Measurements from ENCODE around the gene CELSR2.

The CELSR2 gene

DNA sequence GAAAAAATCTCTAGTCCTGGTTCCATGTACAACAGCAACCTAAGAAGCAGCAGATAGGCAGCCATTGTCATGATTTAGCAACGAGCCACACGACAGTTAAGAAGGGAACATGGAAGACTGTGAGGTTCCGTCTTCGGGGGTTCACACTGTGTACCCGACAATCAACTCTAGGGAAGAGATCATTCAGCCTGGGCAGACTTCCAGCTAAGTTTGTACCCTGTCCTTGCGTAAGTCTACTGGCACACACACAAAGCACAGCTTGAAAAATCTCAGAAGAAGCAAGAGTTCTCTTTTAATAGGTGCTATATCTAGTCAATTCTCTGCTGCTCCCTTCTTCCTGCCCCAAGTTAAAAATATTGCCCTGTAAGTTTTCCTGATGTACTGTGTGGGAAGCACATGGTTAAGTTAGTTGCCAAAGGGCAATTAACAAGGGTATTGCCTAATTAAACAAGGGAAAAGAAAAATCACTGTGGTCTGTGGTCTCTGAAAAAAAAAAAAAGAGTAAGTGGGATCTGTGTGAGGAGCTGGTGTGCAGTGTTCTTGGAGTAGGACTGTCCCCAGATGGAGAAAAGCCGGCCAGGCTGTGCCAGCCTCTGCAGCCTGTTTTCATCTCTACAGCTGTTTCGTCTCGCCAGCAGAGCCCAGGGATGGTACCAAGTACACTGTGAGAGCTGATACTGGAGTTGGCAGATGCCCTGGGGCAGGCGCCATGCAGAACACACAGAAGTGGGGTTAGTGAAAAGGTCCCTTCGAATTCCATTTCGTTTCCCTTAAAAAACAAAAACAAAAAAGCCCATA lies 63.8 kb downstream of the CELSR2 start:
- DNase-seq = no peak
- peaks cover 39% of the 10 kb centered on the region for H3K36me3 ChIP-seq
- no peaks in the 10 kb centered on the region for H3K27me3 ChIP-seq (ENCODE audit: insufficient read depth, low read depth, severe bottlenecking)
- H3K27ac ChIP-seq = peak overlapping the region; percentile 70
- H3K4me3 ChIP-seq (ENCODE audit: low read depth, low read length) = no peak overlapping the region
- H3K9me3 ChIP-seq (ENCODE audit: severe bottlenecking) = no peaks in the 10 kb centered on the region
- TF ChIP-seq, protein P1, sequence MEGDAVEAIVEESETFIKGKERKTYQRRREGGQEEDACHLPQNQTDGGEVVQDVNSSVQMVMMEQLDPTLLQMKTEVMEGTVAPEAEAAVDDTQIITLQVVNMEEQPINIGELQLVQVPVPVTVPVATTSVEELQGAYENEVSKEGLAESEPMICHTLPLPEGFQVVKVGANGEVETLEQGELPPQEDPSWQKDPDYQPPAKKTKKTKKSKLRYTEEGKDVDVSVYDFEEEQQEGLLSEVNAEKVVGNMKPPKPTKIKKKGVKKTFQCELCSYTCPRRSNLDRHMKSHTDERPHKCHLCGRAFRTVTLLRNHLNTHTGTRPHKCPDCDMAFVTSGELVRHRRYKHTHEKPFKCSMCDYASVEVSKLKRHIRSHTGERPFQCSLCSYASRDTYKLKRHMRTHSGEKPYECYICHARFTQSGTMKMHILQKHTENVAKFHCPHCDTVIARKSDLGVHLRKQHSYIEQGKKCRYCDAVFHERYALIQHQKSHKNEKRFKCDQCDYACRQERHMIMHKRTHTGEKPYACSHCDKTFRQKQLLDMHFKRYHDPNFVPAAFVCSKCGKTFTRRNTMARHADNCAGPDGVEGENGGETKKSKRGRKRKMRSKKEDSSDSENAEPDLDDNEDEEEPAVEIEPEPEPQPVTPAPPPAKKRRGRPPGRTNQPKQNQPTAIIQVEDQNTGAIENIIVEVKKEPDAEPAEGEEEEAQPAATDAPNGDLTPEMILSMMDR (IDR thresholded peaks at IDR 0.05; ENCODE audit: low read depth, low read length) = no peak

DNA sequence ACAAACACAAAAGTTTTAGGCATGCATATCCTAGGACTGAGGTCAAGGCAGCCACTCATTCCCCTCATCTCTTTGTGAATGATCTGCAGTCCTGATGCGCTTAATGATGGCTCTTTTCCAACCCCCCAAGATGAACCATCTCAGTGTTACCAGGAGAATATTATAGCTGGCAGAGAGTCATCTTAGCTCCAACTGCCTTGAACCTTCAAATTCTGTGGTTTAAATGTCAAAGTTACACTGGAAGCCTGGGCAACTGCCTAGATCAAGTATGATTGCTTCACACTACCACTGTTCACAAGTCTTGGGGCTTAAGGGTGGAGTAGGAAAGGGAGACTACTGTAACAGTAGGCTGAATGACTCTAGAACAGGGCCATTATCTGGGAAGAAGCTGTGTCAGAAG lies 65.5 kb downstream of the CELSR2 start:
- H3K36me3 ChIP-seq = peaks cover 54% of the 10 kb centered on the region
- no peak overlapping the region for H3K27ac ChIP-seq

DNA sequence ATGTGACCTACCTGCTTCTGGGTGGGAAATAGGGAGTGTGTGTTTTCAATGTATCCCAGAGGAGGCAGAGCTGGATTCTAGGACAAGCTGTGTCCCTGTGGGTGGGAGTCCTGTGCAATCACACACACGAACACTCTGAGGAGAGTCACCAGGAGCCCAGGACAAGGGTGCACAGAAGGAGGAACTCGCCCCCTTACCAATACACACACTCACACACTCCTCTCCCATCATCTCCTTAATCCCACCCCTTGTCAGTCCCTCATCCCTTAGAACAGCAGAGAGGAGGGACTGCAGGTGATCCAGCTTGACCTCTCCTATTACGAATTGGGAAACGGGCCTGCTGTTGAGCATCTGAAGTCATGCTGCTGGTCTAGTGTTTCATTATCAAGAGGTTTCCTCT lies 65.9 kb downstream of the CELSR2 start:
- Histone ChIP-seq H3K27me3 (ENCODE audit: insufficient read depth, low read depth, severe bottlenecking) (no peaks in the 10 kb centered on the region), H3K9me3 (ENCODE audit: severe bottlenecking) (no peaks in the 10 kb centered on the region), H3K4me3 (ENCODE audit: low read depth, low read length) (no peak overlapping the region), H3K36me3 (peaks cover 59% of the 10 kb centered on the region), H3K27ac (no peak overlapping the region)
- no peak for DNase-seq
- TF ChIP-seq, protein P1 (IDR thresholded peaks at IDR 0.05; ENCODE audit: low read depth, low read length) = no peak

More for the DNA sequence above, 65.5 kb downstream of the CELSR2 start:
- no peaks in the 10 kb centered on the region for H3K9me3 ChIP-seq (ENCODE audit: severe bottlenecking)
- TF ChIP-seq, protein P1 (IDR thresholded peaks at IDR 0.05; ENCODE audit: low read depth, low read length) = no peak
- H3K4me3 ChIP-seq (ENCODE audit: low read depth, low read length) = no peak overlapping the region
- DNase-seq = no peak
- H3K27me3 ChIP-seq (ENCODE audit: insufficient read depth, low read depth, severe bottlenecking) = no peaks in the 10 kb centered on the region

DNA sequence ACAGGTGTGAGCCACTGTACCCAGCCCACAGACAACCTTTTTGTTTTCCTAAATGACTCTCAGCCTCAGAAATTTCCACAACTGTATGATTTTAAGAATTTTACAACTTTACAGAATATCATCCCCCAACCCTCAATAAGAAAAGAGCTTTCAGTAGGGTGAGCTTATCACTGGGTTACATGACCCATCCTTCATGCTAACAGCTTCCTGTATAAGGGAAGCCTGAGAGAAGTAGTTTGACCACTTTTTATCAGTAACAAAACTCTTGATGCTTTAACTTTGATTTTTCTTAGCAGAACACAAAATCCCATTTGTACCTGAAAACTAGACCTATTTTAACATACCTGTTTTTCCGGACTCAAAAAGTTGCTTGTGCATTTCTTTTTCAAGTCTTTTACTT lies 67.2 kb downstream of the CELSR2 start:
- Histone ChIP-seq H3K27ac (no peak overlapping the region), H3K4me3 (ENCODE audit: low read depth, low read length) (no peak overlapping the region), H3K9me3 (ENCODE audit: severe bottlenecking) (no peaks in the 10 kb centered on the region), H3K27me3 (ENCODE audit: insufficient read depth, low read depth, severe bottlenecking) (no peaks in the 10 kb centered on the region), H3K36me3 (peaks cover 71% of the 10 kb centered on the region)
- TF ChIP-seq, protein P1 (IDR thresholded peaks at IDR 0.05; ENCODE audit: low read depth, low read length) = no peak
- no peak for DNase-seq

DNA sequence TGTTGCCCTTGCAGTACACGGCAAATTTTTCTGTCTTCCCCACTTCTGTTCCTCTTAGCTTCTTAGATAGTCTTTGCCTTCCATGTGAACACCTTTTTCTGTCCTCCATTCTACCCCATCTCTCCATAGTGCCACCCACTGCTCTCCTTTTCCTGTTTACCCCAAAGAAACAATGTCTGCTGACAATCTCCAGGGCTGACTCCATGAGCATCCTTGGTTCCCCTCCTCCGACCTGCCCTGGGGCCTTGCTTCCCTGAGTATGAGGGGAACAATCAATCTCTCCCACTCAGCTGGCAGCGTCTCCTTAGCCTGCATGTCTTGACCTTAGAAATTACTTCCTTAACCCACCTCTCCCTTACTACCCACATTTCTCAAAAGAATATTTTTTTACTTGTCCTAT lies 69.8 kb downstream of the CELSR2 start:
- no peak overlapping the region for H3K4me3 ChIP-seq (ENCODE audit: low read depth, low read length)

More for the DNA sequence above, 69.8 kb downstream of the CELSR2 start:
- H3K36me3 ChIP-seq = peaks cover 80% of the 10 kb centered on the region
- no peaks in the 10 kb centered on the region for H3K27me3 ChIP-seq (ENCODE audit: insufficient read depth, low read depth, severe bottlenecking)
- no peaks in the 10 kb centered on the region for H3K9me3 ChIP-seq (ENCODE audit: severe bottlenecking)
- DNase-seq = no peak
- TF ChIP-seq, protein P1 (IDR thresholded peaks at IDR 0.05; ENCODE audit: low read depth, low read length) = no peak
- H3K27ac ChIP-seq = peak overlapping the region; percentile 8; the same call in 1 of the 2 replicates
